Suprapubic skin (tissue), 4 donors: Measurements from ENCODE around the gene WSCD1.

Source experiments
- EP300 ChIP-seq: sonication (generic); formaldehyde crosslinking; IDR thresholded peaks from one replicate; pipeline ENCODE4 v1.6.1; 2017; ENCODE audit warnings: antibody characterized with exemption
- POLR2A ChIP-seq, 2 donors: fragments of 450-650 bp; IDR thresholded peaks; one replicate each; pipeline ENCODE4 v1.6.1; 2017; ENCODE audit warnings: antibody characterized with exemption in 2 of 2, mild to moderate bottlenecking in 2 of 2, moderate library complexity in 2 of 2
- POLR2AphosphoS5 ChIP-seq, 3 donors: sonication (generic); formaldehyde crosslinking; IDR thresholded peaks; one replicate each; pipeline ENCODE4 v1.6.1; 2017; ENCODE audit warnings: antibody characterized with exemption in 3 of 3
- TF ChIP-seq, protein P1 (sequence below), 2 donors: fragments of 200-600 bp in 1 of 2; fragments of 450-650 bp in 1 of 2; sonication (generic) in 1 of 2; IDR thresholded peaks; one replicate each; pipeline ENCODE4 v1.5.1; 2016 to 2019; ENCODE audit warnings: antibody characterized with exemption in 2 of 2, mild to moderate bottlenecking in 1 of 2, moderate library complexity in 1 of 2

DNA sequence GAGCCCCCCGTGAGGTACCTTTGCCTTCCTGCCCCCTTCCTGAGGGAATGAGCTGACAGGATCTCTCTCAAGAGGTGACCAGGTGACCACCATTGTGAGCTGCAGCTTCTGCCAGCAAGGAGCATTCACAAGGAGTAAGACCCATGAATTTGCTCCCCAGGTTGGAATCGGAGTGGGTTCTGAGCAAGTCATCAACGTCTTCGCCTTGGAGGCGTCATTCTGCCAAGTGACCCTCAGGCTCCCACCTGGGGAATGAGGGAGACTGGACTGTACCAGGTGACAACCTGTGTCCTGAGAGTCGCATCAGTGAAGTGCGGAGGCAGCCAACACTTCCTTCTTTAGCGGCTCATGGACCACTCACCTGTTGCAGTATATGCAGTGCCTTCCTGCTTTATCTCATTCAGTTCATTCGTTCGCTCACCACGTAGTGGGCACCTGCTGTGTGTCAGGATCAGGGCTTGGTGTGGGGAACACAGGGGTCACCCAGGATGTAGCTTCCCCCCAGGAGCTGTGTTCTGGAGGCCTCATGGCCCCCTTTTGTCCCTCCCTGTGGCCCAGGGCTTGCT lies 22.8 kb downstream of the WSCD1 start:
- TF ChIP-seq POLR2A (IDR thresholded peaks at IDR 0.05) (no peak), EP300 (no peak), POLR2AphosphoS5 (IDR thresholded peaks at IDR 0.05) (no peak)
- TF ChIP-seq, protein P1, sequence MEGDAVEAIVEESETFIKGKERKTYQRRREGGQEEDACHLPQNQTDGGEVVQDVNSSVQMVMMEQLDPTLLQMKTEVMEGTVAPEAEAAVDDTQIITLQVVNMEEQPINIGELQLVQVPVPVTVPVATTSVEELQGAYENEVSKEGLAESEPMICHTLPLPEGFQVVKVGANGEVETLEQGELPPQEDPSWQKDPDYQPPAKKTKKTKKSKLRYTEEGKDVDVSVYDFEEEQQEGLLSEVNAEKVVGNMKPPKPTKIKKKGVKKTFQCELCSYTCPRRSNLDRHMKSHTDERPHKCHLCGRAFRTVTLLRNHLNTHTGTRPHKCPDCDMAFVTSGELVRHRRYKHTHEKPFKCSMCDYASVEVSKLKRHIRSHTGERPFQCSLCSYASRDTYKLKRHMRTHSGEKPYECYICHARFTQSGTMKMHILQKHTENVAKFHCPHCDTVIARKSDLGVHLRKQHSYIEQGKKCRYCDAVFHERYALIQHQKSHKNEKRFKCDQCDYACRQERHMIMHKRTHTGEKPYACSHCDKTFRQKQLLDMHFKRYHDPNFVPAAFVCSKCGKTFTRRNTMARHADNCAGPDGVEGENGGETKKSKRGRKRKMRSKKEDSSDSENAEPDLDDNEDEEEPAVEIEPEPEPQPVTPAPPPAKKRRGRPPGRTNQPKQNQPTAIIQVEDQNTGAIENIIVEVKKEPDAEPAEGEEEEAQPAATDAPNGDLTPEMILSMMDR (IDR thresholded peaks at IDR 0.05) = no peak
